Trophoblast cell (in vitro differentiated cells and primary cell): ENCODE data around the gene PDE4B.

ENCODE experiments used
- DNase-seq, 2 donors: peaks; one replicate each; pipeline ENCODE4 v3.0.0-alpha.2; 2016
- H2AFZ ChIP-seq: 2 replicates; pipeline ENCODE4 v1.6.1; 2013; ENCODE audit warnings: low read length, moderate library complexity, mild to moderate bottlenecking; ENCODE audit not compliant: insufficient read depth, poor library complexity
- H2AK5ac ChIP-seq: 2 replicates; pipeline ENCODE4 v1.6.1; 2013; ENCODE audit warnings: mild to moderate bottlenecking, low read length
- H2BK120ac ChIP-seq: 2 replicates; pipeline ENCODE4 v1.6.1; 2013; ENCODE audit warnings: low read length, mild to moderate bottlenecking, moderate library complexity; ENCODE audit not compliant: insufficient read depth, poor library complexity
- H2BK12ac ChIP-seq: 2 replicates; pipeline ENCODE4 v1.6.1; 2013; ENCODE audit warnings: mild to moderate bottlenecking, low read length, moderate library complexity
- H2BK5ac ChIP-seq: 2 replicates; pipeline ENCODE4 v1.6.1; 2013; ENCODE audit warnings: low read length, low read depth, moderate library complexity, mild to moderate bottlenecking; ENCODE audit not compliant: poor library complexity
- H3K14ac ChIP-seq: 2 replicates; pipeline ENCODE4 v1.6.1; 2013; ENCODE audit warnings: mild to moderate bottlenecking, low read length
- H3K18ac ChIP-seq: 2 replicates; pipeline ENCODE4 v1.6.1; 2013; ENCODE audit warnings: mild to moderate bottlenecking, low read length
- H3K23ac ChIP-seq: 2 replicates; pipeline ENCODE4 v1.6.1; 2013; ENCODE audit warnings: low read length
- H3K27ac ChIP-seq: 2 replicates; pipeline ENCODE4 v1.5.1; 2013; ENCODE audit warnings: low read depth, mild to moderate bottlenecking, inconsistent platforms, low read length, moderate library complexity
- H3K27me3 ChIP-seq: 2 replicates; pipeline ENCODE4 v1.6.1; 2013; ENCODE audit warnings: inconsistent platforms, mild to moderate bottlenecking, low read length, moderate library complexity; ENCODE audit not compliant: insufficient read depth
- H3K36me3 ChIP-seq, 2 experiments: 1 replicate in 1 of 2; 2 replicates in 1 of 2; pipeline ENCODE4 v1.6.1; 2013; ENCODE audit warnings: low read length in 2 of 2, mild to moderate bottlenecking in 2 of 2, moderate library complexity in 1 of 2; ENCODE audit not compliant: insufficient read depth in 2 of 2, control insufficient read depth in 1 of 2
- H3K4ac ChIP-seq: 2 replicates; pipeline ENCODE4 v1.6.1; 2013; ENCODE audit warnings: low read depth, mild to moderate bottlenecking, low read length, moderate library complexity
- H3K4me1 ChIP-seq, 2 experiments: 1 replicate in 1 of 2; 2 replicates in 1 of 2; pipeline ENCODE4 v1.6.1; 2013; ENCODE audit warnings: low read length in 2 of 2, mild to moderate bottlenecking in 2 of 2, moderate library complexity in 1 of 2; ENCODE audit not compliant: insufficient read depth in 2 of 2, control insufficient read depth in 1 of 2
- H3K4me2 ChIP-seq: 2 replicates; pipeline ENCODE4 v1.6.1; 2013; ENCODE audit warnings: inconsistent platforms, mild to moderate bottlenecking, low read length, moderate library complexity
- H3K4me3 ChIP-seq: 2 replicates; pipeline ENCODE4 v1.5.1; 2013; ENCODE audit warnings: mild to moderate bottlenecking, low read depth, low read length, inconsistent platforms
- H3K79me1 ChIP-seq: one replicate; pipeline ENCODE4 v1.6.1; 2013; ENCODE audit warnings: low read length
- H3K79me2 ChIP-seq: 2 replicates; pipeline ENCODE4 v1.6.1; 2013; ENCODE audit warnings: low read length, mild to moderate bottlenecking; ENCODE audit not compliant: control insufficient read depth, insufficient read depth, poor library complexity
- H3K9ac ChIP-seq: 2 replicates; pipeline ENCODE4 v1.6.1; 2013; ENCODE audit warnings: mild to moderate bottlenecking, low read length
- H3K9me3 ChIP-seq: 2 replicates; pipeline ENCODE4 v1.6.1; 2013; ENCODE audit warnings: low read depth, mild to moderate bottlenecking, control low read depth, inconsistent platforms, low read length; ENCODE audit not compliant: insufficient read depth
- H4K12ac ChIP-seq: 2 replicates; pipeline ENCODE4 v1.6.1; 2013; ENCODE audit warnings: low read depth, mild to moderate bottlenecking, low read length, moderate library complexity
- H4K8ac ChIP-seq: 2 replicates; pipeline ENCODE4 v1.6.1; 2013; ENCODE audit warnings: low read depth, mild to moderate bottlenecking, low read length, moderate library complexity
- H4K91ac ChIP-seq: one replicate; pipeline ENCODE4 v1.6.1; 2013; ENCODE audit warnings: low read depth, mild to moderate bottlenecking, low read length, moderate library complexity
- WGBS: extraction: QIAGEN DNeasy Blood & Tissue Kit; methylation state at CpG from one replicate; pipeline ENCODE4 v1.1.7; 2013; ENCODE audit warnings: missing lambda C conversion rate; ENCODE audit not compliant: insufficient read length, insufficient coverage; ENCODE audit errors: extremely low coverage; 5-methylcytosine and 5-hydroxymethylcytosine counted together

PDE4B gene

DNA sequence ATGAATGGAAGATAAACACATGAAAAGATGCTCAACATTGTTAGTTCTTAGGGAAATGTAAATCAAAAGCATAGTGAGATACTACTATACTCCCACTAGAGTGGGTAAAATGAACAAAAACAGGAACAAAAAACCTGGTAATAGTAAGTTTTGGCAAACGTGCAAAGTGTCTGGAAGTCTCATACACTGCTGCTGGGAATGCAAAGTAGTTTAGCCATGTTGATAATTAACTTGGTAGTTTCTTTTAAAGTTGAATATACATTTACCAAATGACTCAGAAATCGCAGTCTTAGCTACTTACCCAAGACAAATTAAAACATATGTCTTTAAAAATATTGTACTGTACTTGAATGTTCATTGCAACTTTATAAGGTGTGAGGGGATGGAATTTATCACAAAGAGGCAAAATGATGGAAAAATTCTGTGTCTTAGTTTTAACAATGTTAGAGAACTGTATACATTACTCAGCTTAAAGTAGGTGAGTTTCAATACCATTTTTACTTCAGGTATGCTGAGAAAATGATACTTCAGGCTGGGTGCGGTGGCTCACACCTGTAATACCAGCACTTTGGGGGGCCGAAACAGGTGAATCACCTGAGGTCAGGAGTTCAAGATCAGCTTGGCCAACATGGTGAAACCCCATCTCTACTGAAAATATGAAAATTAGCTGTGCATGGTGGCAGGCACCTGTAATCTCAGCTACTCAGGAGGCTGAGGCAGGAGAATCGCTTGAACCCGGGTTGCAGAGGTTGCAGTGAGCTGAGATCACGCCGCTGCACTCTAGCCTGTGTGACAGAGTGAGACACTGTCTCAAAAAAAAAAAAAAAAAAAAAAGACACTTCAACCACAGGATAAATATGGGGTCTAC, 102.3 kb downstream of the PDE4B start:
- no peak overlapping the region for H2AK5ac ChIP-seq
- H2BK12ac ChIP-seq, result no peak overlapping the region
- no peak overlapping the region for H3K9ac ChIP-seq
- H3K79me2 ChIP-seq, result no peaks in the 10 kb centered on the region
- H3K18ac ChIP-seq, result no peak overlapping the region
- no peak overlapping the region for H2BK120ac ChIP-seq
- no peak overlapping the region for H4K8ac ChIP-seq
- no peak overlapping the region for H4K12ac ChIP-seq
- DNase-seq, result no peak
- no peak overlapping the region for H3K4me2 ChIP-seq
- no peak overlapping the region for H2BK5ac ChIP-seq
- no peaks in the 10 kb centered on the region for H3K79me1 ChIP-seq
- WGBS, result no CpG with 5 or more reads among the region's 8 CpGs
- no peak overlapping the region for H3K4me3 ChIP-seq
- no peak overlapping the region for H3K23ac ChIP-seq
- H3K4ac ChIP-seq, result no peak overlapping the region
- H3K27ac ChIP-seq, result no peak overlapping the region
- no peaks in the 10 kb centered on the region for H3K4me1 ChIP-seq
- no peaks in the 10 kb centered on the region for H3K36me3 ChIP-seq
- H2AFZ ChIP-seq, result no peak overlapping the region
- no peaks in the 10 kb centered on the region for H3K9me3 ChIP-seq
- H3K14ac ChIP-seq, result no peak overlapping the region
- H4K91ac ChIP-seq, result no peak overlapping the region
- no peaks in the 10 kb centered on the region for H3K27me3 ChIP-seq

DNA sequence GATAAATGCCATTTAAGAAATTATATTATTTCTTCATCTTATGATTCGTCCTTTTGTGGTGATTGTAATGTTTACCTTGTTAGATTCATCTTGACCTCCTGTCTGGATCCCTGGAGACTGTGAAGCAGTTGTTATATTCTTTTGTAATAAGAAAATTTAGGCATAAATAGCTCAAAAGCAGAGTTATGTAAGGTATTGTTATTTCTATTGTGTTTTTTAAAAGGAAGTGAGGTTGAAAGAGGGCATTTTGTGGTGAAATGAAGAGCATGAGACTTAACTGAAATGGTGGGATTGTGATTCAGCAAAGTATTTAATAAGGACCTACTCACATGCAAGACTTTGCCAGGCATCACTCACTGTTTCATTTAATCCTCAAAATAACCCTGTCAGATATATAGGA, 104.0 kb downstream of the PDE4B start:
- WGBS, result no CpG with 5 or more reads among the region's 1 CpG
- Histone ChIP-seq H3K9ac (no peak overlapping the region), H2AFZ (no peak overlapping the region), H3K4me2 (no peak overlapping the region), H2BK120ac (no peak overlapping the region), H2BK5ac (no peak overlapping the region), H3K4me3 (no peak overlapping the region), H4K12ac (no peak overlapping the region), H3K18ac (no peak overlapping the region), H4K91ac (no peak overlapping the region), H3K4ac (no peak overlapping the region), H3K79me1 (no peaks in the 10 kb centered on the region), H3K79me2 (no peaks in the 10 kb centered on the region), H3K14ac (no peak overlapping the region), H4K8ac (no peak overlapping the region), H3K4me1 (no peaks in the 10 kb centered on the region), H2AK5ac (no peak overlapping the region), H2BK12ac (no peak overlapping the region), H3K36me3 (no peaks in the 10 kb centered on the region), H3K27ac (no peak overlapping the region), H3K27me3 (no peaks in the 10 kb centered on the region), H3K9me3 (no peaks in the 10 kb centered on the region), H3K23ac (no peak overlapping the region)
- no peak for DNase-seq

DNA sequence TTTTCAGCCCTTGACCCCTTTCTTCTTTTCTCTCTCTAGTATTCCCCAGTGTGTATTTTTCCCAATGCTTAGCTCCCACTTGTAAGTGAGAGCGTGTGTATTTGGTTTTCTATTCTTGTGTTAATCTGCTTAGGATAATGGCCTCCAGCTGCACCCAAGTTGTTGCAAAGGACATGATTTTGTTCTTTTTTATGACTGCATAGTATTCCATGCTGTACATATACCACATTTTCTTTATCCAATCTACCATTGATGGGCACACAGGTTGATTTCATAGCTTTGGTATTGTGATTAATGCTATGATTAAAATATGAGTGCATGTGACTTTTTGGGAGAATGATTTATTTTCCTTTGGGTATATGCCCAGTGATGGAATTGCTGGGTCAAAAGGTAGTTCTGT, 104.8 kb downstream of the PDE4B start:
- no CpG with 5 or more reads among the region's 1 CpG for WGBS
- Histone ChIP-seq H3K36me3 (no peaks in the 10 kb centered on the region), H3K79me2 (no peaks in the 10 kb centered on the region), H2BK120ac (no peak overlapping the region), H3K14ac (no peak overlapping the region), H3K4ac (no peak overlapping the region), H3K9me3 (no peaks in the 10 kb centered on the region), H4K91ac (no peak overlapping the region), H3K27me3 (no peaks in the 10 kb centered on the region), H3K23ac (no peak overlapping the region), H2AFZ (no peak overlapping the region), H4K8ac (no peak overlapping the region), H2BK12ac (no peak overlapping the region), H3K18ac (no peak overlapping the region), H3K4me3 (no peak overlapping the region), H3K79me1 (no peaks in the 10 kb centered on the region), H4K12ac (no peak overlapping the region), H3K4me1 (no peaks in the 10 kb centered on the region), H3K9ac (no peak overlapping the region), H3K4me2 (no peak overlapping the region), H3K27ac (no peak overlapping the region), H2AK5ac (no peak overlapping the region), H2BK5ac (no peak overlapping the region)
- no peak for DNase-seq

DNA sequence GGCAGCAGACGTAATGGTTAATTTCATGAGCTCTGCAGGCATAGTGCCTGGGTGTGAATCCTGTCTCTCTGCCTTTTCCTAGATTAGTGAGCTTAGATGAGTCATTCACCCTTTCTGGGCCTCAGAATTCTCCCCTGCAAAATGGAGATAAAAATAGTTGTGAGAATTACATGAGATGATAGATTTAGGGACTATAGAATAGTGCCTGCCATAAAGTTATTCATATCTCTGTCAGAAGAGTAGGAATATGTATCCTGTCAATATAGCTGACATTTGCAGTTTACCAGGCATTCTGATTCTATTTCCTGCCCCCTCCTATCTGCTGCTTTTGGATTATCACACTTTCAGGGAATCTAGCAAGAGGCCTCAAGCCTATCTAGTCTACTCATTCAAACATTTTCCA, 112.0 kb downstream of the PDE4B start:
- no peak overlapping the region for H2BK5ac ChIP-seq
- no peak overlapping the region for H3K9ac ChIP-seq
- no peak overlapping the region for H3K27ac ChIP-seq
- H3K4me2 ChIP-seq, result no peak overlapping the region
- no peak overlapping the region for H3K23ac ChIP-seq
- H3K4ac ChIP-seq, result no peak overlapping the region
- H3K14ac ChIP-seq, result no peak overlapping the region
- no peak overlapping the region for H2BK12ac ChIP-seq
- no peaks in the 10 kb centered on the region for H3K4me1 ChIP-seq
- no peak overlapping the region for H2AK5ac ChIP-seq
- no peak overlapping the region for H2BK120ac ChIP-seq
- no CpG with 5 or more reads among the region's 1 CpG for WGBS
- no peaks in the 10 kb centered on the region for H3K27me3 ChIP-seq
- H4K91ac ChIP-seq, result no peak overlapping the region
- no peaks in the 10 kb centered on the region for H3K79me2 ChIP-seq
- H4K8ac ChIP-seq, result no peak overlapping the region
- no peaks in the 10 kb centered on the region for H3K79me1 ChIP-seq
- no peak overlapping the region for H4K12ac ChIP-seq
- H3K18ac ChIP-seq, result no peak overlapping the region
- H3K9me3 ChIP-seq, result no peaks in the 10 kb centered on the region
- no peak for DNase-seq
- no peaks in the 10 kb centered on the region for H3K36me3 ChIP-seq
- no peak overlapping the region for H2AFZ ChIP-seq
- H3K4me3 ChIP-seq, result no peak overlapping the region
